Prostate gland (tissue), 2 donors: ENCODE data around the gene CA7. TPM values are rescaled to one million over a fixed set of nuclear protein-coding genes. Genes with fewer than 3 reads are reported as not detected.

ENCODE experiments used
- DNase-seq: peaks from one replicate; pipeline ENCODE4 v3.0.0-alpha.2; 2019; ENCODE audit warnings: low spot score
- H3K27ac ChIP-seq, 2 donors: fragments of 200-600 bp; sonication (generic); 2 replicates each; pipeline ENCODE4 v1.5.1; 2017 to 2019
- H3K27me3 ChIP-seq: fragments of 200-600 bp; sonication (generic); replicated peaks from 2 replicates; pipeline ENCODE4 v1.5.1; 2019; ENCODE audit not compliant: insufficient read depth
- H3K36me3 ChIP-seq, 2 donors: fragments of 200-600 bp; sonication (generic); 1 replicate in 1 of 2; 2 replicates in 1 of 2; pipeline versions ENCODE4 v1.5.1 to v1.8.1; 2017 to 2019
- H3K4me1 ChIP-seq: fragments of 200-600 bp; sonication (generic); replicated peaks from 2 replicates; pipeline ENCODE4 v1.5.1; 2019
- H3K4me3 ChIP-seq, 2 donors: fragments of 200-600 bp; sonication (generic); 2 replicates each; pipeline ENCODE4 v1.5.1; 2017 to 2019
- H3K9me3 ChIP-seq: fragments of 200-600 bp; sonication (generic); 2 replicates; pipeline ENCODE4 v1.5.1; 2017
- POLR2A ChIP-seq: fragments of 450-650 bp; IDR thresholded peaks from one replicate; pipeline ENCODE4 v1.6.1; 2016; ENCODE audit warnings: antibody characterized with exemption, mild to moderate bottlenecking
- POLR2AphosphoS5 ChIP-seq: sonication (generic); formaldehyde crosslinking; IDR thresholded peaks from one replicate; pipeline ENCODE4 v1.6.1; 2017; ENCODE audit warnings: antibody characterized with exemption
- WGBS: methylation state at CpG from one replicate; pipeline ENCODE4 v1.1.5; 2018; 5-methylcytosine and 5-hydroxymethylcytosine counted together
- intact Hi-C: fragments of 100-400 bp; cut with DNase I; formaldehyde crosslinking; loops from one replicate; pipeline ENCODE4 v1.14.2; 2022
- total RNA-seq, 2 donors: library from RNA; depleted of rRNA; stranded (reverse); fragments of >200 nt; gene quantifications; one replicate each; pipeline ENCODE4 v1.1.0, GENCODE V29; 2016
- TF ChIP-seq, protein P1 (sequence below), 4 experiments: fragments of 200-600 bp in 2 of 4; fragments of 450-650 bp in 2 of 4; sonication (generic) in 2 of 4; IDR thresholded peaks; 1 replicate in 3 of 4; 2 replicates in 1 of 4; pipeline ENCODE4 v1.5.1; 2016 to 2019; ENCODE audit warnings: antibody characterized with exemption in 4 of 4, mild to moderate bottlenecking in 2 of 4, moderate library complexity in 2 of 4

Gene CA7
- total RNA-seq, 2 donors from 2014 or later = 1.9 TPM; not detected in 1

DNA sequence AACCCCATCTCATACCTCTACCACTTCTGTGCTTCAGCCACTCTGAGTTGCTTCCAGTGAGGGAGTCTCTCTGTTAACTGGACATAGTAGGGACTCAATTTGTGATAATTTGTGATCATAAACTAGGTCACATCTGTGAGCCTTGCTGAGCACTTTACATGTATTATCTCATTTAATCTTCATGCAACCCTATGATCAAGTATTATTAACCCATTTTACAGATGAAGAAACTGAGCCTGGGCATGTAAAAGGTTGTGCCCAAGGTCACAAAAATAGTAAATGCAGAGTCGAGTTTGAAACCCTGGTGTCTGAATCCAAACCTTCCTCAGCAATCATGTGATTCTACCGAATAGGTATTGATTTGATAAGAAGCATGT is 54.7 kb downstream of the CA7 start:
- TF ChIP-seq POLR2A (no peak), POLR2AphosphoS5 (no peak)
- TF ChIP-seq, protein P1, sequence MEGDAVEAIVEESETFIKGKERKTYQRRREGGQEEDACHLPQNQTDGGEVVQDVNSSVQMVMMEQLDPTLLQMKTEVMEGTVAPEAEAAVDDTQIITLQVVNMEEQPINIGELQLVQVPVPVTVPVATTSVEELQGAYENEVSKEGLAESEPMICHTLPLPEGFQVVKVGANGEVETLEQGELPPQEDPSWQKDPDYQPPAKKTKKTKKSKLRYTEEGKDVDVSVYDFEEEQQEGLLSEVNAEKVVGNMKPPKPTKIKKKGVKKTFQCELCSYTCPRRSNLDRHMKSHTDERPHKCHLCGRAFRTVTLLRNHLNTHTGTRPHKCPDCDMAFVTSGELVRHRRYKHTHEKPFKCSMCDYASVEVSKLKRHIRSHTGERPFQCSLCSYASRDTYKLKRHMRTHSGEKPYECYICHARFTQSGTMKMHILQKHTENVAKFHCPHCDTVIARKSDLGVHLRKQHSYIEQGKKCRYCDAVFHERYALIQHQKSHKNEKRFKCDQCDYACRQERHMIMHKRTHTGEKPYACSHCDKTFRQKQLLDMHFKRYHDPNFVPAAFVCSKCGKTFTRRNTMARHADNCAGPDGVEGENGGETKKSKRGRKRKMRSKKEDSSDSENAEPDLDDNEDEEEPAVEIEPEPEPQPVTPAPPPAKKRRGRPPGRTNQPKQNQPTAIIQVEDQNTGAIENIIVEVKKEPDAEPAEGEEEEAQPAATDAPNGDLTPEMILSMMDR (IDR thresholded peaks at IDR 0.05) = no peak
- DNase-seq = no peak
- H3K9me3 ChIP-seq = no peaks in the 10 kb centered on the region
- intact Hi-C loops = loop anchor here (1.0 kb wide), 1 partner anchor 26 kb away; the partner anchor contains the start of gene RRAD
- H3K27ac ChIP-seq = peak overlapping the region; percentile 54 to 73
- H3K36me3 ChIP-seq = no peaks in the 10 kb centered on the region
- H3K27me3 ChIP-seq = no peaks in the 10 kb centered on the region
- H3K4me1 ChIP-seq = no peaks in the 10 kb centered on the region
- H3K4me3 ChIP-seq = no peak overlapping the region
- 88% methylated on average over 2 of the region's 2 CpGs for WGBS

DNA sequence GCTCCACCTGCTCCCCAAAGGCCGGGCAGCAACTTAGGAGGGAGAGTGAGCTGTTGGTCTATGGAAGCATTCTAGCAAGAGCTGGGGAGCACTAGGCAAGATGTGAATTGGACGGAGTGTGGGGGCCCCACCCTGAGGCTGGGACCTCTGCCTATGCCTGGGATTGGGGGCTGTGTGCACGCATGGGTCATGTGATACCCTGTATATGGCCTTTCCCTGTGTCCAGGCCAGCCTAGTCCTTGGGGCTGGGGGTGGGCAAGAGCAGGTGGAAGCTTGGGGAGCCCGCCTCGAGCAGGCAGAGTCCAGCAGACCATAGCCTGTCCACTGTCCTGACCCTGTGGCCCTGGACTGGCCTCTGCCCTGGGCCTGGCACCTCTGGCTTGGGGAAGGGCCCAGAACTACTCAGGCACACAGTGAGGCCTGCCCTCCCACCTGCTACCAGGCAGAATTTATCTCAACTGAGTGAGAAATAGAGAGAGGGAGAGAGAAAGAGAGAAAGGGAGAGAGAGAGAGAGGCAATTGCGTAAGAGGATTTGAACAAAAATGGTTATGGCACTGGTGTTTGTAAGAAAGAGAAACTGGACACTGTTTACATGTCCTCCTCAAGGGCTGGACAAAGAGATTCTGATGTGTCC is 55.2 kb downstream of the CA7 start:
- Histone ChIP-seq H3K4me3 (no peak overlapping the region), H3K9me3 (no peaks in the 10 kb centered on the region), H3K36me3 (no peaks in the 10 kb centered on the region), H3K4me1 (no peaks in the 10 kb centered on the region), H3K27ac (peak overlapping the region; percentile 54 to 73), H3K27me3 (no peaks in the 10 kb centered on the region)
- intact Hi-C loops = no loop called here
- DNase-seq = no peak
- TF ChIP-seq POLR2A = no peak
- TF ChIP-seq, protein P1 (IDR thresholded peaks at IDR 0.05) = no peak
- TF ChIP-seq POLR2AphosphoS5 = no peak
- WGBS = 71% methylated on average over 6 of the region's 6 CpGs

DNA sequence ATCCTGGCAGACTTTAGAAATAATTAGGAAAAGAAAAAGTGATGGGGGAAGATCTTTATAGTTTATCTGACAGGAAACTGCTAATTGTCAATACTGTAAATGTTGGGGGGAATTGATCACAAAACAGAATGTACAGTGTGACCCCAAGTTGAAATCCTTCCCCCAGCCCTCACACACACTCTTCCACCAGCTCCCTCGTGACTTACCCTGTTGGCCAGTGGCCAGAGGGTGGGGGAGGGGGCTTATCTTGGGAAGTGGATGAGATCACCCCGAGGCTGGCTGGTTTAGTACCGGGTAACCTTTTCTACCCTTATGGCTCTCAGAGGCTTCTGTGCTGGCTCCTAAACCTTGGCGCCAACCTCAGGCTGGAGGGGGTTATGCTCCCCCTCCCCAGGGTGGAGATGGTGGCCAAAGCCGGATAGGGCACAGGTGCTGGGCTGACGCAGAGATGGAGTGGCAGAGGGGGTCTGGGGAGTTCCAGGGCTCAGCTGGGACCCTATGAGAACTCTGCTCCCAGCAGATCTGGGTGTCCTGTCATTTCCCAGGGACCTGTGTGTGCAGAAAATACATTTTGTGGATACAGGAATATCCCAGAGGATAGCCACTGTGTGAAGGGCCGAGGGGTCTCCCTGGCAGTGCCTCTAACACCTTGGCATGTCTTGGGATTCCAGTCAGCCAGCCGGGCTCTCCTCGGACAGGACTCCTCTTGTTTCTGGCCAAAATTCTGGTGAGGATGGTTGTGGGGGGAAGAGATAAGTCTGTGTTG is 55.9 kb downstream of the CA7 start:
- no peak for DNase-seq
- WGBS = 18% methylated on average over 9 of the region's 9 CpGs
- Histone ChIP-seq H3K4me1 (no peaks in the 10 kb centered on the region), H3K27ac (peak overlapping the region; percentile 54 to 73), H3K4me3 (no peak overlapping the region), H3K36me3 (no peaks in the 10 kb centered on the region), H3K27me3 (no peaks in the 10 kb centered on the region), H3K9me3 (no peaks in the 10 kb centered on the region)
- TF ChIP-seq POLR2A = no peak
- TF ChIP-seq, protein P1 (IDR thresholded peaks at IDR 0.05) = no peak
- TF ChIP-seq POLR2AphosphoS5 = no peak
- intact Hi-C loops = no loop called here

DNA sequence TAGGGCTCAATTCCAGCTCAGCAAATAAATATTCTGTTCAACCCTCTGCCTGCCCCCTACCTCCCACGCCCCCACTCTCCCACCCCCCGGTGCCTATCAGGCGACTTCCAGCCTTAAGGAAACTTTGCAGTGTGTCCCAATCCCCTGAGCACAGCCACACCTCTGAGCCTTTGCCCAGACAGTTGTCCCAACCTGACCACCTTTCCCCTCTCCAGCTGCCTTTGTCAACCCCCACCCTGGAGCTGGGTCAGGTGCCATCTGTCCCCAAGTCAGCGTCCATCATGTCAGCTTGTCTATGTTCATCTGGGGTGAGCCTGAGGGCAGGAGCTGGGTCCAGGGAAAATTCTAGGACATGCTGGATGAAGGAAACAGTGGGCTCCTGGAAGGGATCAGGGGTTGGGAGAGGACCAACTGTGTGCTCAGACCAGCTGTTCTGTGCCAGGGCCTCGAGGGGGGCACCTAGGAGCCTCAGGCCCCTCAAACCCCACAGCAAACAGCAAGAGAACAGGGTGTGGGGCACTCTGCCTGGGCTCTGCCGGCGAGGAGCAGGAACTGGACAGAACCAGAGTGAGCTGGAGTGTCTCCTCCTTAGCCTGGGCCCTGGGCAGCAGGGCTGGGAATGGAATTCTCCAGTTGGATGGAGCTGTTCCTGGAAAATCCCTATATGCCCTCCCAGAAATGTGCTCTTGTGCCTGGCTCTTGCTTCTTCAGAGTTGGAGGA is 56.7 kb downstream of the CA7 start:
- Histone ChIP-seq H3K27ac (peak overlapping the region; percentile 54 to 73), H3K27me3 (no peaks in the 10 kb centered on the region), H3K4me1 (no peaks in the 10 kb centered on the region), H3K4me3 (no peak overlapping the region), H3K36me3 (no peaks in the 10 kb centered on the region), H3K9me3 (no peaks in the 10 kb centered on the region)
- DNase-seq = no peak
- intact Hi-C loops = no loop called here
- TF ChIP-seq POLR2A = no peak
- TF ChIP-seq POLR2AphosphoS5 = peak; percentile 32
- 39% methylated on average over 7 of the region's 7 CpGs for WGBS

DNA sequence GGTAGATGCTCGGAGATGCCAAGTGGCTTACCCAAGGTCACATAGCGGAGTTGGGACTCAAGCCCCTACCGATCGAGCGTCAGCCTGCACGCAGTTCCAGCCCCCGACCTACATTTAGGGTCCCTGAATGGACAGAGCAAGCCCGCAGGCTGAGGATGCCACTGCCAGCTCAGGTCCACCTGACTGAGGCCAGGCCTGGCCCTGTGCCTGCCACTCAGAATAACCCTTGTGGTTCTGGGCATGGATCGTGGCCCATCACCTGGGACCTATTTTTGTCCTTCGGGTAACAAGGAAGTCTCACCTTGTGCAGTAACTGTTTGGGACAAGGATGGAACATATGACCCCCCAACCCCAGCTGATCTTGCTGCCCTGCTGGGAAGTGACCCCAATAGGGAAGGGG is 57.4 kb downstream of the CA7 start:
- Histone ChIP-seq H3K27ac (peak overlapping the region; percentile 54 to 73), H3K4me1 (no peaks in the 10 kb centered on the region), H3K4me3 (no peak overlapping the region), H3K9me3 (no peaks in the 10 kb centered on the region), H3K27me3 (no peaks in the 10 kb centered on the region), H3K36me3 (no peaks in the 10 kb centered on the region)
- intact Hi-C loops = no loop called here
- TF ChIP-seq, protein P1 (IDR thresholded peaks at IDR 0.05) = no peak
- TF ChIP-seq POLR2AphosphoS5 (no peak), POLR2A (no peak)
- WGBS = 97% methylated on average over 10 of the region's 10 CpGs
- DNase-seq = no peak
